SK-N-MC (cell line): Measurements from ENCODE around the gene CCDC88C.

Source experiments
- EZH2 ChIP-seq: fragments of 200-600 bp; sonication (generic); IDR thresholded peaks from one replicate; pipeline ENCODE4 v1.6.1; 2017; ENCODE audit warnings: antibody characterized with exemption
- FOXP2 ChIP-seq: optimal IDR thresholded peaks from 2 replicates; pipeline ENCODE3; 2011; ENCODE audit warnings: mild to moderate bottlenecking, moderate library complexity; ENCODE audit not compliant: insufficient read depth; ENCODE audit errors: extremely low read length, control extremely low read depth
- POLR2AphosphoS5 ChIP-seq: IDR thresholded peaks from 2 replicates; pipeline ENCODE4 v1.6.1; 2012; ENCODE audit warnings: mild to moderate bottlenecking, low read depth, low read length, borderline replicate concordance

DNA sequence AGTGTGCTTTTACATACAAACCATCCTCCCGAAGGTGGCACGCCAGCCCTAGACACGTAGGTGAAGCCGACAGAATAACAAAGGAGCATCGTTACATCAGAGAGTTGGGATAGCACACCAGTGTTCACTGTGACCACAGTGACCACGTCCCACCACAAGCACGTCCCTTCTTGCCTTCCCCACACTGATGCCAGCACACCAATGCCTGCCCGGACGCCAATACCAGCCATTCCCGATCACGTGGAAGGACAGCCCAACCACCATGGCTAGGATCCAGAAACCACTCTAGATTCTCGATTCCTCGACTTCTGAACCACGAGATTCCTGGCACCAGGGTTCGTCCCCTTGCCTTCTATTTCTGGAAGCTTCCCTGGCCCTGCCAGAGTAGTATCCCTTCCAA is 125.1 kb downstream of the CCDC88C start:
- TF ChIP-seq EZH2 (no peak), POLR2AphosphoS5 (no peak), FOXP2 (no peak)
